Neural cell (in vitro differentiated cells): ENCODE measurements around the gene CFI. TPM values are rescaled to one million over a fixed set of nuclear protein-coding genes. Genes with fewer than 3 reads are reported as not detected.

Source experiments
- H2AFZ ChIP-seq: fragments of 200-600, 300-800 bp; sonication (generic), shearing (Covaris generic); 2 replicates; pipeline ENCODE4 v1.6.0; 2014; ENCODE audit warnings: low read depth, mild to moderate bottlenecking, antibody characterized with exemption, low read length, moderate library complexity
- H3F3A ChIP-seq: fragments of 200-600 bp; shearing (Covaris generic); 2 replicates; pipeline ENCODE4 v1.6.1; 2016; ENCODE audit warnings: mild to moderate bottlenecking, moderate library complexity, mixed read lengths, antibody characterized with exemption, low read length; ENCODE audit not compliant: insufficient read depth, poor library complexity, severe bottlenecking
- H3K27ac ChIP-seq: fragments of 200-600, 300-800 bp; sonication (generic), shearing (Covaris generic); 2 replicates; pipeline ENCODE4 v1.5.1; 2014; ENCODE audit warnings: mild to moderate bottlenecking, low read length, moderate library complexity
- H3K27me3 ChIP-seq: fragments of 300-800, 200-600 bp; sonication (generic), shearing (Covaris generic); 2 replicates; pipeline ENCODE4 v1.6.0; 2014; ENCODE audit warnings: mild to moderate bottlenecking, low read depth, low read length, moderate library complexity; ENCODE audit not compliant: insufficient read depth
- H3K36me3 ChIP-seq: fragments of 300-800, 200-600 bp; sonication (generic), shearing (Covaris generic); 2 replicates; pipeline ENCODE4 v1.5.1; 2014; ENCODE audit warnings: mild to moderate bottlenecking, antibody characterized with exemption, low read length, moderate library complexity; ENCODE audit not compliant: insufficient read depth
- H3K4me2 ChIP-seq: fragments of 300-800, 200-600 bp; sonication (generic), shearing (Covaris generic); 2 replicates; pipeline ENCODE4 v1.6.0; 2014; ENCODE audit warnings: mild to moderate bottlenecking, low read length
- H3K4me3 ChIP-seq: fragments of 300-800, 200-600 bp; sonication (generic), shearing (Covaris generic); 2 replicates; pipeline ENCODE4 v1.5.1; 2014; ENCODE audit warnings: mild to moderate bottlenecking, low read length, moderate library complexity
- H3K79me2 ChIP-seq: fragments of 200-600 bp; shearing (Covaris generic); replicated peaks from 2 replicates; pipeline ENCODE4 v1.6.0; 2014; ENCODE audit warnings: mild to moderate bottlenecking, low read length, moderate library complexity; ENCODE audit not compliant: insufficient read depth
- H3K9ac ChIP-seq: fragments of 300-800, 200-600 bp; sonication (generic), shearing (Covaris generic); 2 replicates; pipeline ENCODE4 v1.6.1; 2016; ENCODE audit warnings: mild to moderate bottlenecking, low read length, mixed read lengths
- H3K9me2 ChIP-seq: fragments of 200-600 bp; shearing (Covaris generic); 2 replicates; pipeline ENCODE4 v1.6.1; 2016; ENCODE audit warnings: mild to moderate bottlenecking, low read length, mixed read lengths; ENCODE audit not compliant: insufficient read depth
- H3K9me3 ChIP-seq: fragments of 200-600, 300-800 bp; sonication (generic), shearing (Covaris generic); 2 replicates; pipeline ENCODE4 v1.6.1; 2016; ENCODE audit warnings: mild to moderate bottlenecking, mixed run types, low read length, moderate library complexity, mixed read lengths
- H4K20me1 ChIP-seq: fragments of 200-600 bp; shearing (Covaris generic); 2 replicates; pipeline ENCODE4 v1.6.1; 2016; ENCODE audit warnings: mild to moderate bottlenecking, mixed run types; ENCODE audit not compliant: insufficient read depth
- CTCF ChIP-seq: fragments of 450-650 bp; IDR thresholded peaks from 2 replicates; pipeline ENCODE4 v1.5.1; 2014; ENCODE audit warnings: antibody characterized with exemption, mild to moderate bottlenecking, moderate library complexity; ENCODE audit not compliant: poor library complexity, severe bottlenecking
- EP300 ChIP-seq: fragments of 450-650 bp; conservative IDR thresholded peaks from 2 replicates; pipeline ENCODE4 v1.6.1; 2014; ENCODE audit warnings: antibody characterized with exemption, mild to moderate bottlenecking, moderate library complexity; ENCODE audit not compliant: poor library complexity, severe bottlenecking
- EZH2 ChIP-seq: fragments of 200-600, 300-800 bp; shearing (Covaris generic), sonication (generic); IDR thresholded peaks from 2 replicates; pipeline ENCODE4 v1.6.1; 2014; ENCODE audit warnings: antibody characterized with exemption, low read length, borderline replicate concordance, mild to moderate bottlenecking; ENCODE audit not compliant: insufficient read depth, poor library complexity, severe bottlenecking
- MXI1 ChIP-seq: fragments of 450-650 bp; conservative IDR thresholded peaks from 2 replicates; pipeline ENCODE4 v1.6.1; 2014; ENCODE audit warnings: antibody characterized with exemption, mild to moderate bottlenecking; ENCODE audit not compliant: poor library complexity, severe bottlenecking
- POLR2AphosphoS5 ChIP-seq: IDR thresholded peaks from 2 replicates; pipeline ENCODE4 v1.6.1; 2012
- RAD21 ChIP-seq: fragments of 450-650 bp; conservative IDR thresholded peaks from 2 replicates; pipeline ENCODE4 v1.6.1; 2014; ENCODE audit warnings: antibody characterized with exemption, mild to moderate bottlenecking, moderate library complexity
- SMC3 ChIP-seq: fragments of 450-650 bp; conservative IDR thresholded peaks from 2 replicates; pipeline ENCODE4 v1.6.1; 2014; ENCODE audit warnings: antibody characterized with exemption, mild to moderate bottlenecking, moderate library complexity; ENCODE audit not compliant: poor library complexity
- TAF1 ChIP-seq: IDR thresholded peaks from 2 replicates; pipeline ENCODE4 v1.6.1; 2012; ENCODE audit warnings: low read depth
- polyA plus RNA-seq: library from polyadenylated mRNA; depleted of rRNA; stranded (reverse); fragments of >200 nt; gene quantifications from 2 replicates; pipeline ENCODE4 v1.2.3, GENCODE V29; 2014
- TF ChIP-seq, protein P1 (sequence below): IDR thresholded peaks from 2 replicates; pipeline ENCODE4 v1.6.1; 2012; ENCODE audit warnings: borderline replicate concordance

Gene CFI
- polyA plus RNA-seq, 1 donor from 2014 or later, result not detected

DNA sequence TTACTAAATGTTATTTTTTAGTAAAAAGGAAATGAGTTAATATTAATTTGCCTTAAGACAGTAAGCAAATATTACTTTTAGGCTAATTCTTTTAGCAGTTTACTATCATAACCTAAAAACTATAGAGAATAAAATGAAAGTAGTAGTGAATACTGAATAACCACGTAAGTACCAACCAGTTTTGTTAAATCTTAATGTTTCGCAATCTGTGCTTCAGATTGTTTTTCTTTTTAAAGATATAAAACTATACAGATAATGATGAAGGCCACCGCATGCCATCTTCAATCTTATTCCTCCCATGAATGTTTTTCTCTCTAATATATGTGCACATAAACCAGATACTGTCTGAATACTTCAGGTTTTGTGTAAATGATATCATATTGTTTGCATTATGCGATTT lies 32.0 kb upstream of the CFI start:
- TF ChIP-seq, protein P1, sequence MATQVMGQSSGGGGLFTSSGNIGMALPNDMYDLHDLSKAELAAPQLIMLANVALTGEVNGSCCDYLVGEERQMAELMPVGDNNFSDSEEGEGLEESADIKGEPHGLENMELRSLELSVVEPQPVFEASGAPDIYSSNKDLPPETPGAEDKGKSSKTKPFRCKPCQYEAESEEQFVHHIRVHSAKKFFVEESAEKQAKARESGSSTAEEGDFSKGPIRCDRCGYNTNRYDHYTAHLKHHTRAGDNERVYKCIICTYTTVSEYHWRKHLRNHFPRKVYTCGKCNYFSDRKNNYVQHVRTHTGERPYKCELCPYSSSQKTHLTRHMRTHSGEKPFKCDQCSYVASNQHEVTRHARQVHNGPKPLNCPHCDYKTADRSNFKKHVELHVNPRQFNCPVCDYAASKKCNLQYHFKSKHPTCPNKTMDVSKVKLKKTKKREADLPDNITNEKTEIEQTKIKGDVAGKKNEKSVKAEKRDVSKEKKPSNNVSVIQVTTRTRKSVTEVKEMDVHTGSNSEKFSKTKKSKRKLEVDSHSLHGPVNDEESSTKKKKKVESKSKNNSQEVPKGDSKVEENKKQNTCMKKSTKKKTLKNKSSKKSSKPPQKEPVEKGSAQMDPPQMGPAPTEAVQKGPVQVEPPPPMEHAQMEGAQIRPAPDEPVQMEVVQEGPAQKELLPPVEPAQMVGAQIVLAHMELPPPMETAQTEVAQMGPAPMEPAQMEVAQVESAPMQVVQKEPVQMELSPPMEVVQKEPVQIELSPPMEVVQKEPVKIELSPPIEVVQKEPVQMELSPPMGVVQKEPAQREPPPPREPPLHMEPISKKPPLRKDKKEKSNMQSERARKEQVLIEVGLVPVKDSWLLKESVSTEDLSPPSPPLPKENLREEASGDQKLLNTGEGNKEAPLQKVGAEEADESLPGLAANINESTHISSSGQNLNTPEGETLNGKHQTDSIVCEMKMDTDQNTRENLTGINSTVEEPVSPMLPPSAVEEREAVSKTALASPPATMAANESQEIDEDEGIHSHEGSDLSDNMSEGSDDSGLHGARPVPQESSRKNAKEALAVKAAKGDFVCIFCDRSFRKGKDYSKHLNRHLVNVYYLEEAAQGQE, result no peak
- no peak for TF ChIP-seq TAF1
- no peak for TF ChIP-seq POLR2AphosphoS5
- no peak for TF ChIP-seq EP300
- TF ChIP-seq MXI1, result no peak
- no peak for TF ChIP-seq EZH2
- TF ChIP-seq CTCF, result no peak
- no peak for TF ChIP-seq SMC3
- Histone ChIP-seq H3K27me3 (no peaks in the 10 kb centered on the region), H3K79me2 (no peaks in the 10 kb centered on the region), H3K4me3 (no peak overlapping the region), H3K27ac (no peak overlapping the region), H3F3A (no peaks in the 10 kb centered on the region), H2AFZ (no peak overlapping the region), H3K9me2 (no peaks in the 10 kb centered on the region), H3K36me3 (no peaks in the 10 kb centered on the region), H3K4me2 (no peak overlapping the region), H3K9me3 (no peaks in the 10 kb centered on the region), H4K20me1 (no peaks in the 10 kb centered on the region), H3K9ac (no peak overlapping the region)

- no peaks in the 10 kb centered on the region for H3F3A ChIP-seq
- H3K9me3 ChIP-seq, result no peaks in the 10 kb centered on the region
- TF ChIP-seq RAD21 (no peak), POLR2AphosphoS5 (no peak), MXI1 (no peak), TAF1 (no peak), EP300 (no peak), CTCF (no peak), EZH2 (no peak), SMC3 (no peak)
- TF ChIP-seq, protein P1, result no peak
- H3K36me3 ChIP-seq, result peaks cover 6% of the 10 kb centered on the region
- H3K4me2 ChIP-seq, result no peak within 1 kb of the TSS
- H3K27ac ChIP-seq, result no peak within 1 kb of the TSS
- no peak within 1 kb of the TSS for H3K9ac ChIP-seq
- H3K27me3 ChIP-seq, result no peaks in the 10 kb centered on the region
- no peaks in the 10 kb centered on the region for H4K20me1 ChIP-seq
- H3K4me3 ChIP-seq, result no peak within 1 kb of the TSS
- H3K79me2 ChIP-seq, result no peaks in the 10 kb centered on the region
- H3K9me2 ChIP-seq, result no peaks in the 10 kb centered on the region
- no peak within 1 kb of the TSS for H2AFZ ChIP-seq
Measured at GRCh38 chr4:109827672-109828071, 25.9 kb upstream of the CFI start, which contains the start of gene RRH. RRH (plus strand) TSS chr4:109827972; CDS start chr4:109828028, 56 bp downstream.
